Stimulated activated CD8-positive, alpha-beta memory T cell treated with anti-CD3 and anti-CD28 coated beads, Interleukin-2, amount 100 ng/mL, for 1 hour (primary cell): ENCODE data around the gene FIP1L1.

Experiments used
- DNase-seq, 2 donors: peaks; one replicate each; pipeline ENCODE4 v3.0.0-alpha.2; 2020; ENCODE audit warnings: low read depth in 2 of 2

FIP1L1 gene

DNA sequence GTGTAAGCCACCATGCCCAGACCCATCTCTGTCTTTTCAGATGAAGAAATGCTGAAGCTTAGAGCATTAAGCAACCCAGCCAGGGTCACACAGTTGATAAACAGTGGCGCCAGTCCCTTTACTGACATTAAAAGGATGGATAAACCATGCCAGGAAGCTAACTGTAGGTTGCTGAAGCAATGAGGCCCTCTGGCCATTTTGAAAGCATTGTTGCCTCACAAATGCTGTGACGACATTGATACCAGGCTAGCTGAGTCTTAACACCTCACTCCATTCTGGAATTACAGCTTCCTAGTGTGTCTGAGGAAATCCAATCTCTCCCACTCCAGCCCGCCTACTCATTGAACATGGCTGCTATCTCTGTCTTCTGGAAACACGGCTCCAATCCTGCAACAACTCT is 124.1 kb downstream of the FIP1L1 start:
- no peak for DNase-seq

DNA sequence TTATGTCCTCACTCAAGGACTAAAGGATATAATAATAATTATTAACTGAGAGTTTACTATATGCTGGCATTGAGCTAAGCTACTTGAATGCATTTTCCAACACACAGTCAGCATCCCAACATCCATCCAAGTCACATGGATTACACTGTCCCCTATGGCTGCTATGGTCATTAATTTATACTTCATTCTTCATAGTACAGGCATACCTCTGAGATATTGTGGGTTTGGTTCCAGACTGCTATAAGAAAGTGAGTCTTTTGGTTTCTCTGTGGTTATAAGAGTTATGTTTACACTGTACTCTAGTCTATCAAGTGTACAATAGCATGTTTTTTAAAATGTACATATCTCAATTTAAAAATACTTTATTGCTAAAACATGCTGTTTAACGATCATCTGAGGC is 124.7 kb downstream of the FIP1L1 start:
- DNase-seq: no peak

DNA sequence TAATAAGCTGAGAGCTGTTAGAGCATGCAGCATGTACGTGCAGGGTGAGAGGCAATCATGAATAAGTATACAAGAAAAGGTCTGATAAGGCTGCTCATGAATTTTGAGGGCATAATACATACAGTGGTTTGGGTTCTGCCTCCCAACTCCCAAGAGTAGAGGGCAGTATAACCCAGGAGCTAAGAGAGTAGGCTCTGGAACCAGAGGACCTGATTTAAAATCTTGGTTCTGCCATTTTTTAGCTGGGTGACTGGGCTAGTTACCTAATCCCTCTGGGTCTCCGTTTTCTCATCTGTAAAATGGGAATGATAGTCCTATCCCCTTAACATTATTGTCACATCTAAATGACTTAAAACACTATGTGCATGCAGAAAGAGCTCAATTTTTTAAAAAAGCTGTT is 128.5 kb downstream of the FIP1L1 start:
- no peak for DNase-seq

DNA sequence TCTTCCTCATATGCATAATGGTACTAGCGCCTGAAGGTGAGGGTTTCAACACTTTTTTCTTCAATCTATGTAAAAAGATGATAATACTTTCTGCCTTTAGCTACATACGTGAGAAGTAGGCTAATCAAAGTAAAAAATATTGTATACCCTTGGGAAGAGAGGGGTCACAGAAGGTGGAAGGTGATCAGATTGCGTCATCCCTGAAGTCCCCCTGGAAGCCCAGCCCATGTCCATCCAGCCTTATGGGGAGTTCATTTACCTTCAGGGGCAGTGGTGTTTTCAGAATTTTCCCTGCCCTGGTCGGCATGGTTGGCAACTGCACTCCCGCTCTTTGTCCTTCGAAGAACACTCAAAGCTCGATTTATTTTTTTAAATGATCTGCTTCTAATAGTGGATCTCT is 129.6 kb downstream of the FIP1L1 start:
- no peak for DNase-seq

DNA sequence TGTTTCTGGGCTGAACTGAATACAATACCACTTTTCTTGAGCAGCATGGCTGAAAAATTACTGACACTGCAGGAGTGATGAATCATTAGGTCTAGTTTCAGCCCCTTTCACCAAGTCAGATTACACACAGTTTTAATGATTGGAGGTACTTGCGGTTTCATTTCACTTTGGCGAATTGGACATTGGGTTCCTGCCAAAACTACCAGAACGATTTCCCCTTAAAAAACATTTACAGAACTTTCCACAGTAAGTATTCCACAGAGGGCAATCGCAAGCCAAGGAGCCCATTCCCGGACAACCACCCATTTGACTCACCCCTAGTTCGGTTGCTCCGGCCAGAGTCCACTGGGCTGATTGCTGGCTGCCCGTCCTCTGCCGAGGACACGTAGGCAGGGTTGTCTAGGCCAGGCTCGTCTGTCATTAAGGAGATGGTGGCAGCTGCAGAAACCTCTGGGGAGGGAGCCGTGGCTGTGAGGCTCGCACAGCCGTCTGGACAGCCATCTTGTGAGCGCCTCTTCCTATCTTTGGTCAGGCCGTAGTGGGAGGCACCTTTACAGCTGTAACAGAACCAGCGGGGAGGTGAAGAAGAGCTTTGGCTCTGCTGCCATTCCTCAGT is 130.3 kb downstream of the FIP1L1 start:
- DNase-seq: no peak

DNA sequence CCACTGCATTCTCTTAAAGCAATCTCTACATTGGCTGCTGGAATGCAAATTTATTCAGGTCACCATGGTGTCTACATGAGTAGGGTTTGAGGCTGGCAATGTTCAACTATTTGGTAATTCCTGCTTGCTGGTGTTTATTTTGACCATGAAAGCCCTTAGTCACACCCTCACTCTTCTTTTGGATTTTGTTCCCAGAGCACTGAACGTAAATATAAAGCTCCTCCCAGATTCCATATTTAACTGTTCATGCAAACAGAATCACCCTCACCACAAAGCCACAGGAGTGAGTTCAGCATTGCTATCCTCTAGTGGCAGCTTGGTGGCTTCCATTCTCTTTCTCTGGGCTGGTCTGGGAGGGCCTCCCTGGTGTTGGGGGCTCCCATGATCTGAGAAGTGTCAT is 131.0 kb downstream of the FIP1L1 start:
- DNase-seq: no peak

DNA sequence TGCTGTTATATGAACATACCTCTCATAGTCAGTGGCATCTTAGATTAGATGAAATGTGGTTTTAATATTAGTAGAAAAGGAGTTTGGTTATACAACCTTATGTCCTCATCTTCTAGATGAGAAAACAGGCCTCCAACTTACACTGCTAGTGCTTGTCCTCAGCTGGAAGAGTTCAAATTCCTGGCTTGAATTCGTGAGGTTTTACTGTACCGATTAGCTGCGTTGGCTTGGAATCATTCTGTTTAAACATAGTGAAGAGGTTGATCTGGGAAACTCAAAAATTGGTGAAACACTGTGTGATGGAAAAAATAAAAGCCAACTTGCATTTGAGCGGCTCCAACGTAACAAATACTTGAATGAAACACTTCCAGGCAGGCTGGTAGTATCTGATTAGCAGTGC is 132.9 kb downstream of the FIP1L1 start:
- no peak for DNase-seq
